Osteoblast (primary cell): ENCODE results near the gene IQCH. TPM values are rescaled to one million over a fixed set of nuclear protein-coding genes. Genes with fewer than 3 reads are reported as not detected.

ENCODE experiments used
- DNase-seq: peaks from one replicate; pipeline ENCODE4 v3.0.0; 2011; ENCODE audit warnings: low spot score, mixed read lengths; ENCODE audit not compliant: insufficient read length; ENCODE audit errors: missing footprints
- H2AFZ ChIP-seq: 2 replicates; pipeline ENCODE4 v1.6.0; 2011; ENCODE audit warnings: mild to moderate bottlenecking, low read length
- H3K27ac ChIP-seq: 2 replicates; pipeline ENCODE4 v1.5.1; 2011; ENCODE audit warnings: mild to moderate bottlenecking, low read depth, low read length, moderate library complexity
- H3K27me3 ChIP-seq: 2 replicates; pipeline ENCODE4 v1.6.0; 2012; ENCODE audit warnings: mild to moderate bottlenecking, control low read depth, inconsistent platforms, low read length, moderate library complexity; ENCODE audit not compliant: insufficient read depth
- H3K36me3 ChIP-seq: 2 replicates; pipeline ENCODE4 v1.5.1; 2011; ENCODE audit warnings: mild to moderate bottlenecking, low read length, control low read depth, moderate library complexity; ENCODE audit not compliant: insufficient read depth
- H3K4me1 ChIP-seq: 2 replicates; pipeline ENCODE4 v1.5.1; 2011; ENCODE audit warnings: mild to moderate bottlenecking, low read length, control low read depth, moderate library complexity; ENCODE audit not compliant: insufficient read depth
- H3K4me2 ChIP-seq: 2 replicates; pipeline ENCODE4 v1.6.0; 2011; ENCODE audit warnings: mild to moderate bottlenecking, low read length; ENCODE audit not compliant: insufficient read depth
- H3K4me3 ChIP-seq: fragments of 200-600 bp; sonication (generic); 3 replicates; pipeline ENCODE4 v1.5.1; 2012; ENCODE audit warnings: mild to moderate bottlenecking, low read length, inconsistent platforms; ENCODE audit not compliant: insufficient read depth
- H3K79me2 ChIP-seq: 2 replicates; pipeline ENCODE4 v1.6.0; 2012; ENCODE audit warnings: mild to moderate bottlenecking, low read length, control low read depth, inconsistent platforms; ENCODE audit not compliant: insufficient read depth
- H3K9me3 ChIP-seq: 2 replicates; pipeline ENCODE4 v1.5.1; 2011; ENCODE audit warnings: low read depth, low read length, control low read depth
- H4K20me1 ChIP-seq: 2 replicates; pipeline ENCODE4 v1.6.0; 2012; ENCODE audit warnings: mild to moderate bottlenecking, low read length, control low read depth; ENCODE audit not compliant: insufficient read depth
- CTCF ChIP-seq: IDR thresholded peaks from 2 replicates; pipeline ENCODE4 v1.5.1; 2011; ENCODE audit warnings: mild to moderate bottlenecking, low read depth, low read length, moderate library complexity; ENCODE audit errors: extremely low read depth
- total RNA-seq: library from RNA; depleted of rRNA; stranded (reverse); fragments of >200 nt; gene quantifications from 2 replicates; pipeline ENCODE4 v1.2.3, GENCODE V29; 2012

The IQCH gene
- total RNA-seq, 1 donor, result 5.8 TPM

- H3K4me2 ChIP-seq, result no peak overlapping the region
- H3K4me1 ChIP-seq, result no peaks in the 10 kb centered on the region
- H3K36me3 ChIP-seq, result no peaks in the 10 kb centered on the region
- no peaks in the 10 kb centered on the region for H3K9me3 ChIP-seq
- no peak for DNase-seq
- no peak for TF ChIP-seq CTCF
- no peaks in the 10 kb centered on the region for H4K20me1 ChIP-seq
- H3K79me2 ChIP-seq, result no peaks in the 10 kb centered on the region
- no peak overlapping the region for H2AFZ ChIP-seq
- no peak overlapping the region for H3K27ac ChIP-seq
- no peak overlapping the region for H3K4me3 ChIP-seq
- H3K27me3 ChIP-seq, result no peaks in the 10 kb centered on the region
These were observed 50.9 kb downstream of the IQCH start for GRCh38 chr15:67305506-67305905.

DNA sequence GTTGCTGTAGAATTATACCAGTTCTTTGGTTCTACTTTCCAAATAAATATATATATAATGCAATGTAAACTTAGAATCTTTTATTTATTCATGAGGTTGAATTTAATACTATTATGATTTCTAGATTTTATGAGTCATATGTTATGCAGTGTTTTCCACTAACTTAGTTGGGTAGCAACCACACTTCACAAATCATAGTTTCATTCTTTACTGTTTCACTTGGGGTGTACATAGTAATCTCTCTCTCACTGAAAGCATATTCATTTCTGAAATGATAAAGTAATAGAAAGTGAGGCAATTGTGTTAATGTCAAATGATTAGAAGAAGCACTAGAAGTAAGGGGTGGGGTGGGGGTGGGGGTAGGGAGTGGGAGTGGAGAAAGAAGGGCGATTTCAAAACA is 52.6 kb downstream of the IQCH start:
- no peak for DNase-seq
- Histone ChIP-seq H2AFZ (no peak overlapping the region), H3K36me3 (no peaks in the 10 kb centered on the region)

DNA sequence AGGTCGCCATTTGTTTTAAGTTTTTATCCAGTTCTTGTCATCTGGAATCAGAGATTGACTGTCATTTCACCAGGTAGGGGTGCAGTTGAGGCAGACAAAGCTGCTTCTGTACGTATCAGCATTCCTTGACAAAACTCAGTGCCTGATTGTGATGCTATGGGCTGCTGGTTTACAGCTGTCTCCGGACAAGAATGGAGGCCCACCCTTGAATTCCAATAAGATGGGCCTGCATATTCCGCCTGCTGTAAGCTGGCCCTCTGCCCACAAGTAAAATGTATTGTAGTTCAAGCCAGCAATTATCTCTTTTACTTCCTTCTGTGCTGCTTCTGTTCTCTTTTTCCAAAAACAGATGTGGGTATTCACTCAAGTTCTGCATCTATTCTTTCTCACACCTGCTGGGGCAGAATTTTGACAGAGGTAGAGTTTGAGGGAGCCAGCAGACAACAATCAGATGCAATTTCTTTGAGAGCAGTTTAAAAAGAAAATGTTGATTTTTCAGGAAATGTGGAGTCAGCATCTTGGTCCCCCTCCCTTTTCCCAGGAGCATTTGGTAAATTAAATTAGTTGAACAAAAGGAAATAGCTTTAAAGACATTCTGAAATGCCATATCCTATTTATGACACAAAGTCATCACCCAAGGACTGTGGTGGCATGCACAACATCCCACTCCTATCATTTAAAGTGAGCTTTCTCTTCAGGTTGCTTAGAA is 53.5 kb downstream of the IQCH start:
- H3K9me3 ChIP-seq, result no peaks in the 10 kb centered on the region

More for the DNA sequence above, 52.6 kb downstream of the IQCH start:
- Histone ChIP-seq H3K27me3 (no peaks in the 10 kb centered on the region), H3K4me3 (no peak overlapping the region), H3K79me2 (no peaks in the 10 kb centered on the region), H3K4me2 (no peak overlapping the region), H3K27ac (no peak overlapping the region), H4K20me1 (no peaks in the 10 kb centered on the region), H3K4me1 (no peaks in the 10 kb centered on the region), H3K9me3 (no peaks in the 10 kb centered on the region)
- no peak for TF ChIP-seq CTCF

More for the DNA sequence above, 53.5 kb downstream of the IQCH start:
- H3K4me2 ChIP-seq, result no peak overlapping the region
- no peak overlapping the region for H3K4me3 ChIP-seq
- TF ChIP-seq CTCF, result no peak
- H3K36me3 ChIP-seq, result no peaks in the 10 kb centered on the region
- no peak for DNase-seq
- H3K79me2 ChIP-seq, result no peaks in the 10 kb centered on the region
- H3K27me3 ChIP-seq, result no peaks in the 10 kb centered on the region
- no peaks in the 10 kb centered on the region for H4K20me1 ChIP-seq
- H3K4me1 ChIP-seq, result no peaks in the 10 kb centered on the region
- H3K27ac ChIP-seq, result no peak overlapping the region
- no peak overlapping the region for H2AFZ ChIP-seq
